Measurements from ENCODE around the gene EML6.

EML6 gene

DNA sequence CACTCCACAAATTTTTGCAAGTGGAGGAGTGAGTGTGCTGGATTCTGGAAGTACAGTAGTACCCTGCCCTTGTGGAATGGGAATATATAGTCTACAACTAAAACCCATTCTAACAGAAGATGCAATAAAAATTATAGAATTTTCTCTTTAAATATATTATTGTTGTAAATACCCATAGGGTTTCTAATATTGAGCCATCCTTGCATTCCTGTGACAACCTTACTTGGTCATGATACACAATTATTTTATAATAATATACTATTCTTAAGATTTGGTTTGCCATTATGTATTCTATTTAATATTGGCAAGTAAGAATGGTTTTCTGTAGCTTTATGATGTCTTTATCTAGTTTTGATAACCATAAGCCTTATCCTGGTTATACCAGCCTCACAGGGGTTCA is 52.2 kb downstream of the EML6 start:
- TF ChIP-seq, protein P1, sequence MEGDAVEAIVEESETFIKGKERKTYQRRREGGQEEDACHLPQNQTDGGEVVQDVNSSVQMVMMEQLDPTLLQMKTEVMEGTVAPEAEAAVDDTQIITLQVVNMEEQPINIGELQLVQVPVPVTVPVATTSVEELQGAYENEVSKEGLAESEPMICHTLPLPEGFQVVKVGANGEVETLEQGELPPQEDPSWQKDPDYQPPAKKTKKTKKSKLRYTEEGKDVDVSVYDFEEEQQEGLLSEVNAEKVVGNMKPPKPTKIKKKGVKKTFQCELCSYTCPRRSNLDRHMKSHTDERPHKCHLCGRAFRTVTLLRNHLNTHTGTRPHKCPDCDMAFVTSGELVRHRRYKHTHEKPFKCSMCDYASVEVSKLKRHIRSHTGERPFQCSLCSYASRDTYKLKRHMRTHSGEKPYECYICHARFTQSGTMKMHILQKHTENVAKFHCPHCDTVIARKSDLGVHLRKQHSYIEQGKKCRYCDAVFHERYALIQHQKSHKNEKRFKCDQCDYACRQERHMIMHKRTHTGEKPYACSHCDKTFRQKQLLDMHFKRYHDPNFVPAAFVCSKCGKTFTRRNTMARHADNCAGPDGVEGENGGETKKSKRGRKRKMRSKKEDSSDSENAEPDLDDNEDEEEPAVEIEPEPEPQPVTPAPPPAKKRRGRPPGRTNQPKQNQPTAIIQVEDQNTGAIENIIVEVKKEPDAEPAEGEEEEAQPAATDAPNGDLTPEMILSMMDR (IDR thresholded peaks at IDR 0.05; ENCODE audit: low read depth, low read length, missing control alignments) = no peak
- H3K36me3 ChIP-seq (replicated peaks) = no peaks in the 10 kb centered on the region
- in situ Hi-C loops (cut with HindIII; ENCODE audit: low pct_ligation_motif_present, low sequenced_read_pairs) = no loop called here
- no peak overlapping the region for H3K27ac ChIP-seq
- H3K4me3 ChIP-seq (ENCODE audit: low read depth, low read length) = no peak overlapping the region
- H3K27me3 ChIP-seq (replicated peaks) = no peaks in the 10 kb centered on the region
- DNase-seq = no peak

DNA sequence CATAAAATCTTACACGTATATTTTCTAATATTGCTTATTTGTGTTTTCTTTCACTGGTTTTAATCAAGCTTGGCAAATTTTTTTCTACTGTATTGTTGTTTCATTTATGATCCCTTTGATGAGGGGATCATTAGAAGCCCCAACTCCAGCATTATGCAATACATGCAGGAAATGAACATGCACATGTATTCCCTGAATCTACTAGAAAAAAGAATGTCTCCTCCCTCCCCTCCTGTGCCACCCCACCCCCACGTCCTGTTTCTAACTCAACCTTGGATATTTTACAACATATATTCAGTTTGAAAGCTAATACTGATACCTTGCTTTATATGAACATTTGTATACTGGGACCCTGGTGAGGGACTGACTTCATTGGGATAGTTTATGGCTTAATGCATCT is 53.0 kb downstream of the EML6 start:
- H3K4me3 ChIP-seq (ENCODE audit: low read depth, low read length) = no peak overlapping the region
- TF ChIP-seq, protein P1 (IDR thresholded peaks at IDR 0.05; ENCODE audit: low read depth, low read length, missing control alignments) = no peak
- no peaks in the 10 kb centered on the region for H3K36me3 ChIP-seq (replicated peaks)
- no peak overlapping the region for H3K27ac ChIP-seq
- DNase-seq = no peak
- H3K27me3 ChIP-seq (replicated peaks) = no peaks in the 10 kb centered on the region
- in situ Hi-C loops (cut with HindIII; ENCODE audit: low pct_ligation_motif_present, low sequenced_read_pairs) = no loop called here

DNA sequence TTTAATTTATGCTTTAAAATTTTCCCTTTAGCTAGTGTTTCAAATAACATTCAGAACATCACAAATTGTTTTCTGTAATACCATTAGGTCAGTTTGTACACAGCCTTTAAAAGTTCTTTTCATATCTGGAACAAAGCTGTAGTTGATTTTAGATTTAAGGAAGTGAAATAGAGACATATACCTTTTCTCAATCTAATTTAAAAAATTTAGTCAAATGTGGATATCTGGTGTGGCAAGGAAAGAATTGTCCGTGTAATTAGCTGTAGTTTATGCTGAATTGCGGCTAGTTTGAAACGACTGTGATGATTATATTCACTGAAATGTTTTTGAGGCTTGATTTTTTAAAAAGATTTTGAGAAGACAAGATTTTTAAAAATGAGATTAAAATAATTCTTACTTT is 59.9 kb downstream of the EML6 start:
- Histone ChIP-seq H3K27ac (no peak overlapping the region), H3K4me3 (ENCODE audit: low read depth, low read length) (no peak overlapping the region), H3K27me3 (replicated peaks) (no peaks in the 10 kb centered on the region), H3K36me3 (replicated peaks) (no peaks in the 10 kb centered on the region)
- TF ChIP-seq, protein P1 (IDR thresholded peaks at IDR 0.05; ENCODE audit: low read depth, low read length, missing control alignments) = no peak
- DNase-seq = no peak
- in situ Hi-C loops (cut with HindIII; ENCODE audit: low pct_ligation_motif_present, low sequenced_read_pairs) = no loop called here

DNA sequence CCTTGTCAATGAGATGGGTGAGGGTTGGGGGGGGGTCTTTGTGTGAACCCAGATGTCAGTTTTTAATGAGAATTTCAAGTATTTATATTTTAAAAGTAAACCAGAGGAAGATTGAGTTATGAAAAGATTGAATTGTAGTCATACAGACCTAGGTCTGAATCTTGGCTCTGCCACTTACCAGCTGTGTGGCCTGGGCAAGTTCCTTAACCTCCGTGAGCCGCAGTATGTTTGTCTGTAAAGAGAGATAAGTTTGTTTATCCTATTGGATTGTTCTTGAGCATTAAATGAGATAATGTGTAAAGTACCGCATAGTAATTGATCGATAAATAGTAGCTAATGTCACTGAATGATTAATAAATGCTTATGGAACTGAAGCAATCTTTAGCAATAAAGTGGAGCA is 63.8 kb downstream of the EML6 start:
- no peak for DNase-seq
- TF ChIP-seq, protein P1 (IDR thresholded peaks at IDR 0.05; ENCODE audit: low read depth, low read length, missing control alignments) = no peak
- Histone ChIP-seq H3K27me3 (replicated peaks) (no peaks in the 10 kb centered on the region), H3K27ac (no peak overlapping the region), H3K36me3 (replicated peaks) (no peaks in the 10 kb centered on the region), H3K4me3 (ENCODE audit: low read depth, low read length) (no peak overlapping the region)
- in situ Hi-C loops (cut with HindIII; ENCODE audit: low pct_ligation_motif_present, low sequenced_read_pairs) = no loop called here

DNA sequence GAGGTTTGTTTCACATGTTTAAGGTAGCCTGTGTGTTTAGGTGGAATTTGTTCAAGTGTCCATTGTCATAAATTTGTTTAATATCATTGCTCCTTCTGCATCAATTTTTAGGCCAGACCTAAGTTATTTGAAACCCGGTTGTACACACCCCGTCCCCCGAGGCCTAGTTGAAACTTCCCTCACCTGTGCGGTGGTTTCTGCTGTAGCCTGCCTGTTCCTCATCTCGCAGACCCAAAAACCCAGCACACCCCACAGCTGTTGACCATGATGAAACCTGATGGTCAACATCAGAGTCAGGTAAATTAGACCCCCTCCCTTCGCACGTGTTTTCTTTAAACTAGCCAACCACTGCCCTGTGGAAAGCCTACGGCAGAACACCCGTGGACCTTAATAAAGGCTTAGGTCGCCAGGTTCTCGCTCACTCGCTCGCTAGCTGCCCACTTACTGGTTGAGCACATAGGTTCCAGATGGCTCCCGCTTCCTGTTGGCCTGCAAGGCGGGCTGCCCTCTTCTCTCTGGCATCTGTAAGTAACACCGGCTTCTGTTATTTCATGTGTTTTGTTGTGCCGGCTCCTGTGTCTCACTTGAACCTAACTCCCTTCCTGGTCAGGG is 64.4 kb downstream of the EML6 start:
- TF ChIP-seq, protein P1 (IDR thresholded peaks at IDR 0.05; ENCODE audit: low read depth, low read length, missing control alignments) = no peak
- Histone ChIP-seq H3K36me3 (replicated peaks) (no peaks in the 10 kb centered on the region), H3K27me3 (replicated peaks) (no peaks in the 10 kb centered on the region), H3K4me3 (ENCODE audit: low read depth, low read length) (no peak overlapping the region), H3K27ac (no peak overlapping the region)
- DNase-seq = no peak
- in situ Hi-C loops (cut with HindIII; ENCODE audit: low pct_ligation_motif_present, low sequenced_read_pairs) = no loop called here

DNA sequence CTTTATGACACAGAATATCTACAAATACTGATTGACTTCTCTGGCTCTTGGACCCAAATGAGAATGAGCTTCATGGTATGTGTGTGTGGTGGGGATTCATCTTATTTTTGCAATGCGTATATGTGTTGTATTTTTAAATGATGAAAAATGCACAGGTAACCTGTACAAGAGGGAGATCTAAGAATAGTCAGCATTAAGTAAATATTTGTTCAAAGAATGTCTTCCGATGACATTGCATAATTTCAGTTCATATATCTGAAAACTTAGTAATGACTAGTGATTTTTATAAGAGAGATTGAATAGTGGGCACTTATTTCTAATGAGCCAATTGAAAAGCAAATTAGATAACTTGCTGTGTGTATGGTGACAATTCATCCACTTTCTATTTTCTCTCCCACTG is 66.4 kb downstream of the EML6 start:
- Histone ChIP-seq H3K27ac (no peak overlapping the region), H3K27me3 (replicated peaks) (no peaks in the 10 kb centered on the region), H3K4me3 (ENCODE audit: low read depth, low read length) (no peak overlapping the region), H3K36me3 (replicated peaks) (no peaks in the 10 kb centered on the region)
- DNase-seq = no peak
- TF ChIP-seq, protein P1 (IDR thresholded peaks at IDR 0.05; ENCODE audit: low read depth, low read length, missing control alignments) = no peak
- in situ Hi-C loops (cut with HindIII; ENCODE audit: low pct_ligation_motif_present, low sequenced_read_pairs) = no loop called here
